ENCODE data around the gene SCNN1B. TPM values are rescaled to one million over a fixed set of nuclear protein-coding genes. Genes with fewer than 3 reads are reported as not detected.

The SCNN1B gene
- 0.38 TPM in 1 of 2 replicates, not detected in the other for total RNA-seq

GRCh38 chr16:23302045-23302956, at the start of gene SCNN1B:
Gene SCNN1B, plus strand, starts transcription at chr16:23302302. Its CDS starts 46,298 bp downstream, at chr16:23348600.

Other genes starting within 250 kb of the SCNN1B start
- gene USP31, start 152.8 kb upstream of the SCNN1B start, total RNA-seq = 5.4 and 6.2 TPM in 2 replicates
- not detected in 2 replicates for gene SCNN1G, start 119.6 kb upstream of the SCNN1B start, total RNA-seq
- gene COG7, start 150.9 kb downstream of the SCNN1B start, total RNA-seq = 14.7 and 14.8 TPM in 2 replicates
- gene GGA2, start 208.2 kb downstream of the SCNN1B start, total RNA-seq = 25.4 and 26.6 TPM in 2 replicates

Data from regular cardiac myocyte (primary cell).